PC-9 (cell line): ENCODE results near the gene SMPD1.

Experiments
- EZH2 ChIP-seq: fragments of 200-600 bp; sonication (generic); IDR thresholded peaks from 2 replicates; pipeline ENCODE4 v1.8.0; 2017; ENCODE audit warnings: antibody characterized with exemption, low read depth
- TF ChIP-seq, protein P1 (sequence below): fragments of 200-600 bp; sonication (generic); conservative IDR thresholded peaks from 2 replicates; pipeline ENCODE4 v1.6.1; 2017; ENCODE audit warnings: mixed run types, antibody characterized with exemption, mild to moderate bottlenecking, moderate library complexity

DNA sequence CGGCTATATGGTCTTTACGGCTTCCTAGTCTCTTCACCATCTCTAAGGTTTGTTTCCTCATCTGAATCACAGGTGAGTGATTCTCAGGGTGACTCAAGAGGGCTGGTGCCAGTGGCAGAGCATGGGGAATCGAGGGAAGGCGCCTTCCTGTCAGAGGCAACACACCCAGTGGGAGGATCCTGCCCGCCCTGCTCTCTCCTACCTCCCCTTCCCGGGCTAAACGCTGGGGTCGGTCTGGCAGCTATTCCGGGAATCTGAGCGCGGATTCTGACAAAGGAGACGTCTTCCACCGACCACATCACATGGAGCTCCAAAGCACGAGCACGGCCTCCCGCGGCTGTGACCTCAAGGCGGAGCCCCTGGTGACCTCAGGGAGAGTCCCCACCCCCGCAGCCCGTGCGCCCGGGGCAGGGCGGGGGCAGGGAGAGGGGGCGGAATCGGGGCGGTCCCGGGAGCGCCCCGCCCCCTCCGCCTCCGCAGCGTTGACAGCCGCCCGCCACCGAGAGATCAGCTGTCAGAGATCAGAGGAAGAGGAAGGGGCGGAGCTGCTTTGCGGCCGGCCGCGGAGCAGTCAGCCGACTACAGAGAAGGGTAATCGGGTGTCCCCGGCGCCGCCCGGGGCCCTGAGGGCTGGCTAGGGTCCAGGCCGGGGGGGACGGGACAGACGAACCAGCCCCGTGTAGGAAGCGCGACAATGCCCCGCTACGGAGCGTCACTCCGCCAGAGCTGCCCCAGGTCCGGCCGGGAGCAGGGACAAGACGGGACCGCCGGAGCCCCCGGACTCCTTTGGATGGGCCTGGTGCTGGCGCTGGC is at the start of gene SMPD1:
- TF ChIP-seq, protein P1, sequence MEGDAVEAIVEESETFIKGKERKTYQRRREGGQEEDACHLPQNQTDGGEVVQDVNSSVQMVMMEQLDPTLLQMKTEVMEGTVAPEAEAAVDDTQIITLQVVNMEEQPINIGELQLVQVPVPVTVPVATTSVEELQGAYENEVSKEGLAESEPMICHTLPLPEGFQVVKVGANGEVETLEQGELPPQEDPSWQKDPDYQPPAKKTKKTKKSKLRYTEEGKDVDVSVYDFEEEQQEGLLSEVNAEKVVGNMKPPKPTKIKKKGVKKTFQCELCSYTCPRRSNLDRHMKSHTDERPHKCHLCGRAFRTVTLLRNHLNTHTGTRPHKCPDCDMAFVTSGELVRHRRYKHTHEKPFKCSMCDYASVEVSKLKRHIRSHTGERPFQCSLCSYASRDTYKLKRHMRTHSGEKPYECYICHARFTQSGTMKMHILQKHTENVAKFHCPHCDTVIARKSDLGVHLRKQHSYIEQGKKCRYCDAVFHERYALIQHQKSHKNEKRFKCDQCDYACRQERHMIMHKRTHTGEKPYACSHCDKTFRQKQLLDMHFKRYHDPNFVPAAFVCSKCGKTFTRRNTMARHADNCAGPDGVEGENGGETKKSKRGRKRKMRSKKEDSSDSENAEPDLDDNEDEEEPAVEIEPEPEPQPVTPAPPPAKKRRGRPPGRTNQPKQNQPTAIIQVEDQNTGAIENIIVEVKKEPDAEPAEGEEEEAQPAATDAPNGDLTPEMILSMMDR = no peak
- TF ChIP-seq EZH2 = no peak
